HG03558 (cell line): Measurements from ENCODE around the gene TMEM252.

Experiments
- ATAC-seq: cut with Tn5 transposase; IDR thresholded peaks from one replicate; pipeline ENCODE4 v1.9.1; 2021; ENCODE audit warnings: moderate number of reproducible peaks; ENCODE audit not compliant: unreplicated experiment; ENCODE audit errors: extremely low read depth

The TMEM252 gene

DNA sequence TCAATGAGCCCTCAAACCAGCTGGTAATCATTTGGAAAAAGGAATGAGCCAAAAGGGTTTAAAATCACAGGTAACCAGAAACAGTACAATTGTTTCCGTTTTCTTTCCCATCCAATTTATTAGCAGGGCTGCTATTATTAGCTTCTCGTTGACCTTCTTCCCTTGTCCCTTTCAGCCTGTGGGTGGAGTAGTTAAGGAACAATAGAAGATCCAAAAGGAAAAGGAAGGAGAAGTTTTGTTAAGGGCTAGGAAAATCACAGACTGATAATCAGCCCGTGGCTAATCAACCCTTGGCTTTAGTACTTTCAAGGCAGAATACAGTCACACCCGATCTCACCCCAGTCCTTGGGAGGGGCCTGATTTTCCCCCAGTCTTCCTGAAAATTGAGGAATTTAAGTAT lies 38.4 kb downstream of the TMEM252 start:
- ATAC-seq, result no peak

DNA sequence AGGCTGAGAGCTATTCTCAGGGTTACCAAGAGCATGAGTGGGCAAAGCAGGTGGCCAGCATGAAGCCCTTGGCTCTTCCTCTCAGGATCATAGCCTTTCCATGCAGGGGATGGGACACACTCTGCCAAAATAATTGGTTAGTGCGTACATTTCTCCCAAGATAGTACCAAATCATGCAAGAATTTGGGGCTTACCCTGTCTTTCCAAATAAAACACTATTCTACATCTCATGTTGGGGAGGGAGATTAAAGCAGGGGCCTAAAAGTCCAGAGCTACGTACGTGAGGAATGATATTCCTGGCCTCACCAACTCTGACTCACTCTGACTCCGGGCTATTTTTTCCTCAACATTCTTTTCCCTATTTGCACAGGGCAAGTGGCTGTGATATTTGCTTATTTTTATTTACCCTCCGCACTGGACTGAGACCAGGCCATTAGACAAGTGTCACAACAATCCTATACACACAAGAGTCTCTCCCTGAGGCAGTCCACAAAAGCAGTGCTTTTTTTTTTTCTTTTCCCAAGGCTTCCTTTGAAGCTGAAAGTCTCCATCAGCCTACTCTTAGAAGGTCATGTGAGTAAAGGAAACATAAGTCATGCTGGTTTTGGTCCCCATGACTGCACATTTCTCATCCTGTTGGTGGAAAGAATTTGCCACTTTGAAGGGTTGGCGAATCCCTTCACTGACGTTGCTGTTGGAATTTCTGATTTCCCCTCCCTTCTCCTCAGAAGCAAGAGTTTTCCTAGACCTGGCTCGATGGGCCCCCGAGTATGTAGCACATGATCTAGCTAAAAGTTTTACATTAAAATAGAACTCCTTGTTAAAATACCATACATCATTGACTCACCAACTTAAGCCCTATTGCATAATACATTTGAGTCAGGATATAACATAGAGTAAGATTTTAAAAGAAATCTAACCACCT lies 40.0 kb downstream of the TMEM252 start:
- ATAC-seq, result no peak

- no peak for ATAC-seq
These were observed 41.9 kb downstream of the TMEM252 start for GRCh38 chr9:68498816-68499215.

DNA sequence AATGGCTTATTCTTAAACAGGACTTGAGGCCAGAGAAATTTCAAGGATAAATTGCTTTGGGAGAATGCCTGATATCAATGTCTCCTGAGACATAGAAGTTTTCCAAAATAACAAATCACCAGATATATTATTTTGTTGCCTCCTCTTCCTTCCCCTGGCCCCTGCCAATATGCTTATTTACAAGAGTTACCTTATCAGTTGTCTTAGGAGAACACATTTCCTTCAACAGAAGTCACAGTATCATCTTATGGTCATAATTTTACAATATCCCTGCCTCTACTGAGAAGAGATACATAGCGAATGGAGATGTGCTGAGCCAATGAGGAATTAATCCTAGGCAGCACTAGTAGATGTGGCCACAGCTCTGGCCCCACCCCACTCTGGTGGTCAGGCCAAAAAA lies 43.1 kb downstream of the TMEM252 start:
- ATAC-seq, result no peak

GRCh38 chr9:68496356-68496755 lies 44.3 kb downstream of the TMEM252 start:
- no peak for ATAC-seq

DNA sequence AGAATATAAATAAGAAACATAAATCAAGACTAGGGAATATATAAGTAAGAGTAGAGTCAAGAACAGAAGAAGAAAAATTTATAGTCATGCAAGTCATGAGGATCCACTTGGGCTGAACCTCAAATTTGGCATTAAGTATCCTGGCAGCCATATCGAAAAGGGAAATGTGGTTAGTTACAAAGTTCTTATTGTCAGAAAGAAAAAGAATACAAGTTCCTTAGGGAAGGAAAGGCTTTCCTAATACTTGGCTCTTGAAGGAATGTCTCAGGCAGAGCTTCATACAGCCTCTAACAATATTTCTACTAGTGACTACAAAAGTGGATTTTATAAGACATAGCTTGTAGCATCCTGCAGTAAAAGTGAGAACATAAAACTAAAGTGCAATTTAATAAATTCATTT lies 45.4 kb downstream of the TMEM252 start:
- ATAC-seq, result no peak

GRCh38 chr9:68493958-68494577 lies 46.6 kb downstream of the TMEM252 start:
- ATAC-seq, result no peak

DNA sequence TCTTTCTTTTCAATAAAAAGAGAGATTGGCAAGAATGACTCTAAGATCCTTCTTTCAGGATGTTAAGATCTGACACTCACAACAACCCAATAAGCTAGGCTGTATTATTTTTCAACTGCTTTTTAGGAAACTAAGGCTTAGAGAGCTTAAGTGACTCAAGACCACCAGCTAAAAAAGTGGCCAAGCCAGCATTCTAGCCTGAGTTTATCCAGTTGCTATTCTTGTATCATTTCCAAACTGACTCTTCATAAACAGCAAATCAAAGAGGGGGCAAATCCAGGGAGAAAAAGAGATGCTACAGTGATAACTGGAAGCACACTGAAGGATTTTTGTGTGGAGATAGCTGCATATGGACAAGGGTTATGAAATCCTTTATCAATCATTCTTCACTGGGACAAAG lies 47.1 kb downstream of the TMEM252 start:
- no peak for ATAC-seq

DNA sequence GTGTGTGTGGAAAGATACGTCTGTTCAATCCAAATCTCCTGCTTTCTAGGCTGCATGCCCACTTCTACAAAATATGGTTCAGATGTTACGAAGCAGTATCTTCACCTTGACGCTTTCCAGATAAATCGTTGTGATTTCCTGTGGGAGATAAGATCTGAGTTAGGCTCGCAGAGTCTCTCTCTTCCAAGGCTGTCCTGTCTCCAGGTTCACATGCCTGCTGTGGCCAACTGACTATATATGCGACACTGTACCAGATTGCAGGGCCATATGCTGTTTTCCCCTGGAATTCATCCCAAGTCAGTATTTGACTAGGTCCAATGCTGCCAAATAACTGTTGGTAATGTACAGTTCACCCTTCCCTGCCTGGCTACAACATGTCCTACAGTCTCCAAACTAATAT lies 47.9 kb downstream of the TMEM252 start:
- ATAC-seq, result no peak

- ATAC-seq, result no peak
These were observed 51.0 kb downstream of the TMEM252 start for GRCh38 chr9:68489646-68490045.

DNA sequence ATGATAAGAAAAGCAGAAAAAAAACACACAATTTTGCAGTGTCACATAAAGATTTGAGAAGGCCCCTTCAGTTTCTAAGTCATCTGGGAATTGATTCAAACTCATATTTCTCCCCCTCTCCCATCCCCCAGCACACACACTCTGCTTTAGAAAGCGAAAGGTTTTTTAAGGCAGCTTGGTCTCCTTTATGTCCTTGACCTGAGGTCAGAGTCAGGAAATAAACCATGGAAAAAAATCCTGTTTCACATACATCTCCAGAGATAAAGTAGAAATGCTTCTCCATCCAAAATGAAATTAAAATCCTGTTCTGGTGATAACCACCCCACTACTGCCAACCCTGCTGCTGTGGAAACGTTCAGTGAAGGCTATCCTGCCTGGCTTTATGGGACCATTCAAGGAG lies 52.6 kb downstream of the TMEM252 start:
- no peak for ATAC-seq
